GM21825 (cell line): Measurements from ENCODE around the gene ALDH7A1.
A peak's percentile ranks its signal among the peaks of the same experiment; 100 is the strongest.
"Not testable (repeated sequence)": the region's sequence is repeated elsewhere in the genome, so short reads cannot be mapped to it uniquely, and the experiment has no call there.

Experiments
- ATAC-seq: cut with Tn5 transposase; IDR thresholded peaks from one replicate; pipeline ENCODE4 v1.9.1; 2021; ENCODE audit warnings: mild to moderate bottlenecking, moderate library complexity; ENCODE audit not compliant: unreplicated experiment

The ALDH7A1 gene

GRCh38 chr5:126595486-126596083 lies 566 bp upstream of the ALDH7A1 start:
- ATAC-seq: no peak

GRCh38 chr5:126591549-126591948 lies 3.5 kb downstream of the ALDH7A1 start:
- ATAC-seq: no peak

GRCh38 chr5:126589536-126590297 lies 5.3 kb downstream of the ALDH7A1 start:
- ATAC-seq: no peak

GRCh38 chr5:126587551-126588390 lies 7.2 kb downstream of the ALDH7A1 start:
- ATAC-seq: no peak

- ATAC-seq: no peak
Observed at GRCh38 chr5:126583761-126584160, 11.3 kb downstream of the ALDH7A1 start.

GRCh38 chr5:126579716-126580115 lies 15.3 kb downstream of the ALDH7A1 start:
- ATAC-seq: no peak

GRCh38 chr5:126577415-126577814 lies 17.6 kb downstream of the ALDH7A1 start:
- ATAC-seq: no peak

GRCh38 chr5:126576974-126577373 lies 18.0 kb downstream of the ALDH7A1 start:
- no peak for ATAC-seq

GRCh38 chr5:126575644-126576043 lies 19.4 kb downstream of the ALDH7A1 start:
- no peak for ATAC-seq

- ATAC-seq: no peak
Observed at GRCh38 chr5:126568206-126568755, 26.7 kb downstream of the ALDH7A1 start.

GRCh38 chr5:126562823-126563222 lies 32.2 kb downstream of the ALDH7A1 start:
- ATAC-seq: peak; percentile 94

- ATAC-seq: no peak
Observed at GRCh38 chr5:126561908-126562307, 33.1 kb downstream of the ALDH7A1 start.

GRCh38 chr5:126555101-126555500 lies 39.9 kb downstream of the ALDH7A1 start:
- not testable (repeated sequence) for ATAC-seq

- no peak for ATAC-seq
Observed at GRCh38 chr5:126552614-126553013, 42.4 kb downstream of the ALDH7A1 start.

- peak; percentile 80 for ATAC-seq
Observed at GRCh38 chr5:126544087-126544740, 50.8 kb downstream of the ALDH7A1 start.

- no peak for ATAC-seq
Observed at GRCh38 chr5:126543660-126544059, 51.4 kb downstream of the ALDH7A1 start.

- no peak for ATAC-seq
Observed at GRCh38 chr5:126543009-126543408, 52.0 kb downstream of the ALDH7A1 start.

GRCh38 chr5:126542441-126542840 lies 52.6 kb downstream of the ALDH7A1 start:
- no peak for ATAC-seq

GRCh38 chr5:126540631-126541030 lies 54.4 kb downstream of the ALDH7A1 start:
- ATAC-seq: no peak

GRCh38 chr5:126538579-126538978 lies 56.4 kb downstream of the ALDH7A1 start:
- ATAC-seq: no peak

GRCh38 chr5:126536874-126537273 lies 58.1 kb downstream of the ALDH7A1 start:
- ATAC-seq: no peak
